Fibroblast of peridontal ligament (primary cell): Measurements from ENCODE around the gene RPL15.

Experiments
- DNase-seq: peaks from one replicate; pipeline ENCODE4 v3.0.0-alpha.2; 2010; ENCODE audit errors: extremely low read depth

The RPL15 gene

DNA sequence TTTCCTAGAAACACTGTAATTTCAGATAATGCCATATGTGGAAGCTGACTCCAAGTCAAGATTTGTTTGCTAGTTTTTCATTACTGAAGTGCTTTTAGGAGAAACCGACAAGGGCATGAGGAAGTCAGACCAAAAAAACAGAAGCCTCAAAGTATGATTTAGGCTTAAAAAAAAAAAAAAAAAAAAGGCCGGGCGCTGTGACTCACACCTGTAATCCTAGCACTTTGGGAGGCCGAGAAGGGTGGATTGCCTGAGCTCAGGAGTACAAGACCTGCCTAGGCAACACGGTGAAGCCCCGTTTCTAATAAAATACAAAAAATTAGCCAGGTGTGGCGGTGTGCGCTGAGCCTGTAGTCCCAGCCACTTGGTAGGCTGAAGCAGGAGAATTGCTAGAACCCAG lies 11.6 kb downstream of the RPL15 start:
- DNase-seq = peak; percentile 26

DNA sequence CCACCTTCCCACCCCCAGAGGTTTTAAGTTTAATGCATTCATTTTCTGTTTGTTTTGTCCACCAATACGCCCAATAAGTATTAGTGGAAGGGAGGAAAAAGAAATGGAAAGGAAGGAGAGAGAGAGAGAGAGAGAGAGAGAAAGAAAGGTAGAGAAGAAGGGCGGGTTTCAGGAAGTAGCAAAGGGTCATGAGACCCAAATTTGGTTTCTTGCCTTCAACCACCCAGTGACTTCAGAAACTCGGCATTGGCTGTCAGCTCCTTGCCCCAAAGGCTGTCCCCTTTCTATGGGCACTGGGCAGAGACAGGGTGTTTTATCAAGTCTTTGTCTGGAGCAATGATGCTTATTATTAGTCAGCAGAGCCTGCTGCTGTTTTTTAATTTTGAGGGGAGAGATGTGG lies 14.7 kb downstream of the RPL15 start:
- DNase-seq = no peak

- no peak for DNase-seq
Measured at GRCh38 chr3:23932571-23932970, 15.6 kb downstream of the RPL15 start.

GRCh38 chr3:23934253-23934652 lies 17.3 kb downstream of the RPL15 start:
- no peak for DNase-seq

- no peak for DNase-seq
Measured at GRCh38 chr3:23937296-23937695, 20.4 kb downstream of the RPL15 start.

- DNase-seq = no peak
Measured at GRCh38 chr3:23938688-23939087, 21.8 kb downstream of the RPL15 start.

DNA sequence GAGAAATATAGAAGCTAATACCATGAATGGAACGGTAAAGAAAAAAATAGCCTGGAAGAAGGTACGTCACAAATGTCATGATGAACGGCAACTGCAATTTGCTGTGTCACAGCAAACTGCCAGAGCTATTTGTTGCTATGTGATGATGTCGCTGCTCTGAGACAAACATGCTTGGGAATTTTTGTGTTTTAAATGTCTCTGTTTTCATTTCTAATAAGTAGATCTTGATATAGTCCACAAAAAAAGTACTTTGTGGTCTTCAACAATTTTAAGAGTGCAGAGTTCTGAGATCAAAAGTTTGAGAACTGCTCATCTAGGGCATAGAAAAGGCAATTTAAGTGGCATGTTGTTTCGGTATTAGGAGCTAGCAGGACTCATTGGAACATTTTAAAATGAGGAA lies 23.8 kb downstream of the RPL15 start:
- no peak for DNase-seq

DNA sequence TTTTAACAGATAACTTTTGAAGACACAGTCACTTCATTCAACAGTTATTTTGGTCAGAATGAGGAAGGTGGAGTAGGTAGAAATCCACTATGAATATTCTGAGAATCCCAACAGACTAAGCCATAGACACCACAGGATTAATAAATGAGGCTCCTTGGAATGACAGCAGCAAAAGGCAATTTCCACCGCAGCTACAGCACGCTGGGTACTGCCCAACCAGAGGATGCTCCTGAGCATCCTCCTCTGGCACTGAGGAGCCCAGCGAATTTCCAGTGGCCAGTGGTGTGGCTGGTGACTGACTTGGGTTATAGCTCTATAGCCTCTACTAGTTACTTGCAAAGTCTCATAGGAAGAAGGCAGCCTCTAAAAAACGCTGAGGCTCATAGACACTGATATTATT lies 24.5 kb downstream of the RPL15 start:
- DNase-seq = no peak

DNA sequence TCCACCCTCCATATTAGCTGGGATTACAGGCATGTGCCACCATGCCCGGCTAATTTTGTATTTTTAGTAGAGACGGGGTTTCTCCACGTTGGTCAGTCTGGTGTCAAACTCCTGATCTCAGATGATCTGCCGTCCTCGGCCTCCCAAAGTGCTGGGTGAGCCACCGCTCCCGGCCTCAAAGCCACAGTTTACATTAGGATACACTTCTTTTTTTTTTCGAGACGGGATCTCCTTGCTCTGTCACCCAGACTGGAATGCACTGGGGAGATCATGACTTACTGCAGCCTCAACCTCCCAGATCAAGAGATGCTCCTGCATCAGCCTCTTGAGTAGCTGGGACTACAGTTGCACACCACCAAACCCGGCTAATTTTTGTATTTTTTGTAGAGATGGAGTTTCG lies 25.6 kb downstream of the RPL15 start:
- DNase-seq = no peak

- no peak for DNase-seq
Measured at GRCh38 chr3:23944007-23944783, 27.3 kb downstream of the RPL15 start.

- peak; percentile 57 for DNase-seq
Measured at GRCh38 chr3:23944861-23945662, 28.1 kb downstream of the RPL15 start, which contains the start of gene NR1D2. TSS of gene NR1D2 (plus strand) at chr3:23945286. CDS start at chr3:23945579, 293 bp downstream.

- no peak for DNase-seq
Measured at GRCh38 chr3:23945663-23945912, 28.7 kb downstream of the RPL15 start.

DNA sequence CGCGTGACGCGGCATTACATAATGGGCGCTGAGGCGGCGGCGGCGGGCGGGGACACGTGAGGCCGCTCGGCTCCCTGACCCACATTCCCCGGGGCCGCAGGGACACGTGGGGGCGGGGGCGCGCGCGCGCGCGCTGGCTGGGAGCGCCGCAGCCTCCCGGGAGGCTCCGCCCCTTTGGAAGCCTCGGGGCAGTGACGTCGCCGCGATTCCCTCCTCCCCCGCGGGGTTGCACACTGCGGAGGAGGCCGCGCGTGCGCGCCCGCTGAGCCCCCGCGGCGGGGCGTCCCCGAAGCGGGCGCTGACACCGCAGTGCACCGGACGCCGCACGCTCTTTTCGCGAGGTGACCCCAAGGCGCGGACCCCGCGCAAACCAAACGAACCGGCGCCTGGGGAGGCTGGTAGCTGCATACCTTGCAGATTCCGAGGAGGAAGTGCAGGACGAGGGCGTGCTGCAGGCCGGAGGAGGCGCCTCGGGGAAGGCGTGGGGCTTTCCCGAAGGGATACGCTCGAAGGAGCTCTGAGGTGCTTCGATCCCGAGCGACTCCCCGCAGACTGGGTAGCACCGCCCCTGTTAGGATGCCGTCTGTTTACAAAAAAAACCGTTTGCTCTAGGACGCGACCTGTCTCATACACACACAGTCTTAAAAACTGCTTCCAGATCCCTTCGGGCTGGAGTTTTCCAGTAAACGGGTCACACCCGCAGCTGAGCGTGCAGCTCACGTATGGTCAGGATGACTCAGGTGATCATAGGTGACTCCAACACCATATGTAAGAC lies 29.2 kb downstream of the RPL15 start:
- peak; percentile 90 for DNase-seq

DNA sequence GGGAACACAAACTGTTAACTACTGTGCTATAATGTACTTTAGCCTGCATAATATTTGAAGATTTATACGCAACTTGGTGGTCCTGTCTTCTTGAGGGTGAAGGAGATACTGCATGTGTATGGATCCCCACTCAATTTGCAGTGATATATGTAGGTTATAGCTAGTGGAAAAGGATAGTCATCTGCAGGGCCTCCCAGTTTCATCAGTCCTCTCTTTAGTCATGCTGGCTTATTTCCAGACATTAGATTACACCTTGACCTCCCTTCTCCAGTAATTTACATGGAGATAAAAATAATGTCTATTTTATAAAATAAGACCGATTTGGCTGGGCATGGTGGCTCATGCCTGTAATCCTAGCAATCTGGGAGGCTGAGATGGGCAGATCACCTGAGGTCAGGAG lies 31.8 kb downstream of the RPL15 start:
- no peak for DNase-seq

DNA sequence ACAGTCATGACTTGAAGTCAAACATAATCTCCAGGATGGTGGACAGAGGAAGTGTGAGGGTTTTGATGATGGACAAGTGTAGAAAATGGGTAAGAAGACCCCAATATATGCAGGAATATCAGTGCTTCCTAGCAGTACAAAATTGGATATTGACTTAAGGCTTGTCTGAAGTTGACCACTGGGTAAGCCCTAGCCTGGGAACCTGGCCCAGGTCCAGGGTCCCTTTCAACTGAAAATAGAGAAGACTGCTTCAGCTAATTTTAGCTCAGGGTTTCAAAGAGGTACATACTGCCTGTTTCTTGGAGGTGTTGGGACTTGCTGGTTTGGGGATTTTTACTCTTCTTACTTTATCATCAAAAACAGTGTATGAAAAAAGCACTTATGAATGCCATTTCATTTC lies 32.9 kb downstream of the RPL15 start:
- no peak for DNase-seq

- DNase-seq = no peak
Measured at GRCh38 chr3:23950293-23950692, 33.4 kb downstream of the RPL15 start.

- DNase-seq = no peak
Measured at GRCh38 chr3:23952646-23953045, 35.7 kb downstream of the RPL15 start.

GRCh38 chr3:23953523-23953922 lies 36.6 kb downstream of the RPL15 start:
- no peak for DNase-seq

GRCh38 chr3:23954144-23954543 lies 37.2 kb downstream of the RPL15 start:
- DNase-seq = no peak

- DNase-seq = no peak
Measured at GRCh38 chr3:23956701-23957100, 39.8 kb downstream of the RPL15 start.

DNA sequence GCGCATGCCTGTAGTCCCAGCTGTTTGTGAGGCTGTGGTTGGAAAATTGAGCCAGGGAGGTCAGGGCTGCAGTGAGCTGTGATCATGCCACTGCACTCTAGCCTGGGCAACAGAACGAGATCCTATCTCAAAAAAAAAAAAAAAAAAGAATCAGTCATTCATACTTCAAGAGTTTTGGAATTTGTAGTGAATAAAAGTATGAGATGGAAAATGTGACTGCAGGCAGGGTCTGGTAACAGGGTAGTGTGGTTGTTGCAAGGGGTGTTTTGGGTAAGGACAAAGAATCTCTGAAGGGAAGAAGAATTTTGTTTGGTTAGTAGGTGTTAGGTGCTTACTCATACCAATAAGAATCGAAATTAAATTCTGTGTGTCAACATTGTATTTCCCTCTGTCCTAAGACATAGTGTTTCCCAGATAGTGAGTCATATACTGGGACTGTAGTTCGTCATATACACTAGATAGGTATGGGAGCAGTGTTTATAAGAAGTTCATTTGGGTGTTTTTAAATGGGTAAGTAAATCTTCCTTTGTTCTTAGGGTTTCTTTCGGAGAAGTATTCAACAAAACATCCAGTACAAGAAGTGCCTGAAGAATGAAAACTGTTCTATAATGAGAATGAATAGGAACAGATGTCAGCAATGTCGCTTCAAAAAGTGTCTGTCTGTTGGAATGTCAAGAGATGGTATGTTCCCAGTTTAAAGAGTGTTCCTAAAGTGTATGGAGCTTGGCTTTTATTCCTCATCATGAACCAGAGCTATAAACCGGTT lies 42.4 kb downstream of the RPL15 start:
- peak; percentile 78 for DNase-seq

DNA sequence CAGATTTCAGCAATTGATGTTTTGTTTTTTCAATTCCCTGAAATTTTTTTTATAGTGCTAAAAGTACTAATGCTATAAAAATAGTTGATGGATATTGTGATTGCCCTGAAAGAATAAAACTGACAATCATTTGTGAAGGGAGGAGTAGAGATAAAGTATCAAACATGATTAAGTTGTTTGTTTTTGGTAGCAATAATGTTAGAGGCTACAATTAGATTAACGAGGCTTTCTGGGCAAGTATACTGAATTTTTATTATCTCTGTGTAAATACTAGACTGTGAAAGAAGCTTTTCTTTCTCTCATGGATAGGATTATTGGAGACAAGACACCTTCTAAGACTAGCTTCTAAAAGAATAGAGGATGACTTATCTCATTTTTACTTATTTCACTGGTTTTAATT lies 43.7 kb downstream of the RPL15 start:
- DNase-seq = no peak
